Measurements from ENCODE around the gene SNX6. TPM values are rescaled to one million over a fixed set of nuclear protein-coding genes. Genes with fewer than 3 reads are reported as not detected.

Gene SNX6
- total and polyA plus RNA-seq, 9 of the 15 experiments (the other 6 are each of a cell fraction or from before 2014, with no cell fraction given) = 34.6 to 111 (median 57.5) TPM

DNA sequence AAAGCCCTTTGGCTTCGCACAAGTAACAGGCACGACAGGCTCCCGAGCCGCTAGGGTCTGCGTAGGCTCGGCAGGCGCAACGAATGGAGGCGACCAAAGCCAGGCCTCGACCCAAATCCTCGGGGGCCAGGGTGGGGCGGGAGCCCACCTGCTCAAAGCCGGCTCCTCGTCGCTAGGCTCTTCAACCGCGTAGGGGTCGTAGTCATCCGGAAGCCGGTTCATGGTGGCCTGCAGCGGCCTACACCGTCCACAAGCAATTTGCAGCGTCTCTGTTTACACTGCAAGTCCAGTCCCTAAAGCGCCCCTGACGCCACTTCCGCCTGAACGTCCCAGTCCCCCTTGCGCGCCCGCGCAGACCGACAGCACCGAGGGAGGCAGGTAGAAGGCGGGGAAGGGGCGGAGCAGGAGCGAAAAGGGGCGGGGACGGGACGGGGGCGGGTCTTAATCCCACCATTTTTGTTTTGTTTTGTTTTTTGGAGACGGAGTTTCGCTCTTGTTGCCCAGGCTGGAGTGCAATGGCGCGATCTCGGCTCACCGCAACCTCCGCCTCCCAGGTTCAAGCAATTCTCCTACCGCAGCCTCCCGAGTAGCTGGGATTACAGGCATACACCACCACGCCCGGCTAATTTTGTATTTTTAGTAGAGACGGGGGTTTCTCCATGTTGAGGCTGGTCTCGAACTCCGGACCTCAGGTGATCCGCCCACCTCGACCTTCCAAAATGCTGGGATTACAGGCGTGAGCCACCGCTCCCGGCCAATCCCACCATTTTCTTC, 90.4 kb downstream of the SNX6 start, which contains the start of gene EAPP (continued):
- no peak for TF ChIP-seq MYBL2 (IDR thresholded peaks at IDR 0.05; ENCODE audit: low read depth)
- TF ChIP-seq MYBL2 (CRISPR knock-in tag; IDR thresholded peaks at IDR 0.05; ENCODE audit: borderline replicate concordance) = no peak
- TF ChIP-seq HDAC6 (IDR thresholded peaks at IDR 0.05; ENCODE audit: low read depth, low read length) = no peak
- TF ChIP-seq RAD51 (IDR thresholded peaks at IDR 0.05; ENCODE audit: borderline replicate concordance, low read depth) = no peak
- no peak for TF ChIP-seq ZNF551 (CRISPR knock-in tag; IDR thresholded peaks at IDR 0.05)
- TF ChIP-seq, protein P1, sequence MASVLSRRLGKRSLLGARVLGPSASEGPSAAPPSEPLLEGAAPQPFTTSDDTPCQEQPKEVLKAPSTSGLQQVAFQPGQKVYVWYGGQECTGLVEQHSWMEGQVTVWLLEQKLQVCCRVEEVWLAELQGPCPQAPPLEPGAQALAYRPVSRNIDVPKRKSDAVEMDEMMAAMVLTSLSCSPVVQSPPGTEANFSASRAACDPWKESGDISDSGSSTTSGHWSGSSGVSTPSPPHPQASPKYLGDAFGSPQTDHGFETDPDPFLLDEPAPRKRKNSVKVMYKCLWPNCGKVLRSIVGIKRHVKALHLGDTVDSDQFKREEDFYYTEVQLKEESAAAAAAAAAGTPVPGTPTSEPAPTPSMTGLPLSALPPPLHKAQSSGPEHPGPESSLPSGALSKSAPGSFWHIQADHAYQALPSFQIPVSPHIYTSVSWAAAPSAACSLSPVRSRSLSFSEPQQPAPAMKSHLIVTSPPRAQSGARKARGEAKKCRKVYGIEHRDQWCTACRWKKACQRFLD (CRISPR knock-in tag; IDR thresholded peaks at IDR 0.05) = no peak
- no peak for TF ChIP-seq RBM22 (IDR thresholded peaks at IDR 0.05; ENCODE audit: low read depth, low read length, poor library complexity, severe bottlenecking)
- TF ChIP-seq SMAD4 (CRISPR knock-in tag; conservative IDR thresholded peaks at IDR 0.05) = no peak
- TF ChIP-seq, protein P2, sequence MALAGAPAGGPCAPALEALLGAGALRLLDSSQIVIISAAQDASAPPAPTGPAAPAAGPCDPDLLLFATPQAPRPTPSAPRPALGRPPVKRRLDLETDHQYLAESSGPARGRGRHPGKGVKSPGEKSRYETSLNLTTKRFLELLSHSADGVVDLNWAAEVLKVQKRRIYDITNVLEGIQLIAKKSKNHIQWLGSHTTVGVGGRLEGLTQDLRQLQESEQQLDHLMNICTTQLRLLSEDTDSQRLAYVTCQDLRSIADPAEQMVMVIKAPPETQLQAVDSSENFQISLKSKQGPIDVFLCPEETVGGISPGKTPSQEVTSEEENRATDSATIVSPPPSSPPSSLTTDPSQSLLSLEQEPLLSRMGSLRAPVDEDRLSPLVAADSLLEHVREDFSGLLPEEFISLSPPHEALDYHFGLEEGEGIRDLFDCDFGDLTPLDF (CRISPR knock-in tag; IDR thresholded peaks at IDR 0.05) = no peak
- TF ChIP-seq RHOXF2B (CRISPR knock-in tag; conservative IDR thresholded peaks at IDR 0.05) = no peak
- TF ChIP-seq, protein P3, sequence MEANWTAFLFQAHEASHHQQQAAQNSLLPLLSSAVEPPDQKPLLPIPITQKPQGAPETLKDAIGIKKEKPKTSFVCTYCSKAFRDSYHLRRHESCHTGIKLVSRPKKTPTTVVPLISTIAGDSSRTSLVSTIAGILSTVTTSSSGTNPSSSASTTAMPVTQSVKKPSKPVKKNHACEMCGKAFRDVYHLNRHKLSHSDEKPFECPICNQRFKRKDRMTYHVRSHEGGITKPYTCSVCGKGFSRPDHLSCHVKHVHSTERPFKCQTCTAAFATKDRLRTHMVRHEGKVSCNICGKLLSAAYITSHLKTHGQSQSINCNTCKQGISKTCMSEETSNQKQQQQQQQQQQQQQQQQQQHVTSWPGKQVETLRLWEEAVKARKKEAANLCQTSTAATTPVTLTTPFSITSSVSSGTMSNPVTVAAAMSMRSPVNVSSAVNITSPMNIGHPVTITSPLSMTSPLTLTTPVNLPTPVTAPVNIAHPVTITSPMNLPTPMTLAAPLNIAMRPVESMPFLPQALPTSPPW (CRISPR knock-in tag; IDR thresholded peaks at IDR 0.05) = no peak; the same call in 1 of the 2 replicates
- no peak for TF ChIP-seq NONO (IDR thresholded peaks at IDR 0.05; ENCODE audit: low read depth in 2 of 2, low read length in 1 of 2)
- no peak for TF ChIP-seq MED1 (CRISPR knock-in tag; IDR thresholded peaks at IDR 0.05; ENCODE audit: borderline replicate concordance)
- TF ChIP-seq ZNF436 (CRISPR knock-in tag; IDR thresholded peaks at IDR 0.05) = no peak
- no peak for TF ChIP-seq NR4A1 (CRISPR knock-in tag; IDR thresholded peaks at IDR 0.05)
- TF ChIP-seq NR4A1 (tag; IDR thresholded peaks at IDR 0.05) = no peak
- TF ChIP-seq, protein P4, sequence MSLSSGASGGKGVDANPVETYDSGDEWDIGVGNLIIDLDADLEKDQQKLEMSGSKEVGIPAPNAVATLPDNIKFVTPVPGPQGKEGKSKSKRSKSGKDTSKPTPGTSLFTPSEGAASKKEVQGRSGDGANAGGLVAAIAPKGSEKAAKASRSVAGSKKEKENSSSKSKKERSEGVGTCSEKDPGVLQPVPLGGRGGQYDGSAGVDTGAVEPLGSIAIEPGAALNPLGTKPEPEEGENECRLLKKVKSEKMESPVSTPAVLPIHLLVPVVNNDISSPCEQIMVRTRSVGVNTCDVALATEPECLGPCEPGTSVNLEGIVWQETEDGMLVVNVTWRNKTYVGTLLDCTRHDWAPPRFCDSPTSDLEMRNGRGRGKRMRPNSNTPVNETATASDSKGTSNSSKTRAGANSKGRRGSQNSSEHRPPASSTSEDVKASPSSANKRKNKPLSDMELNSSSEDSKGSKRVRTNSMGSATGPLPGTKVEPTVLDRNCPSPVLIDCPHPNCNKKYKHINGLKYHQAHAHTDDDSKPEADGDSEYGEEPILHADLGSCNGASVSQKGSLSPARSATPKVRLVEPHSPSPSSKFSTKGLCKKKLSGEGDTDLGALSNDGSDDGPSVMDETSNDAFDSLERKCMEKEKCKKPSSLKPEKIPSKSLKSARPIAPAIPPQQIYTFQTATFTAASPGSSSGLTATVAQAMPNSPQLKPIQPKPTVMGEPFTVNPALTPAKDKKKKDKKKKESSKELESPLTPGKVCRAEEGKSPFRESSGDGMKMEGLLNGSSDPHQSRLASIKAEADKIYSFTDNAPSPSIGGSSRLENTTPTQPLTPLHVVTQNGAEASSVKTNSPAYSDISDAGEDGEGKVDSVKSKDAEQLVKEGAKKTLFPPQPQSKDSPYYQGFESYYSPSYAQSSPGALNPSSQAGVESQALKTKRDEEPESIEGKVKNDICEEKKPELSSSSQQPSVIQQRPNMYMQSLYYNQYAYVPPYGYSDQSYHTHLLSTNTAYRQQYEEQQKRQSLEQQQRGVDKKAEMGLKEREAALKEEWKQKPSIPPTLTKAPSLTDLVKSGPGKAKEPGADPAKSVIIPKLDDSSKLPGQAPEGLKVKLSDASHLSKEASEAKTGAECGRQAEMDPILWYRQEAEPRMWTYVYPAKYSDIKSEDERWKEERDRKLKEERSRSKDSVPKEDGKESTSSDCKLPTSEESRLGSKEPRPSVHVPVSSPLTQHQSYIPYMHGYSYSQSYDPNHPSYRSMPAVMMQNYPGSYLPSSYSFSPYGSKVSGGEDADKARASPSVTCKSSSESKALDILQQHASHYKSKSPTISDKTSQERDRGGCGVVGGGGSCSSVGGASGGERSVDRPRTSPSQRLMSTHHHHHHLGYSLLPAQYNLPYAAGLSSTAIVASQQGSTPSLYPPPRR (CRISPR knock-in tag; IDR thresholded peaks at IDR 0.05; ENCODE audit: borderline replicate concordance) = no peak
- no peak for TF ChIP-seq ZNF695 (CRISPR knock-in tag; IDR thresholded peaks at IDR 0.05)
- TF ChIP-seq PTBP1 (IDR thresholded peaks at IDR 0.05; ENCODE audit: low read depth, low read length) = no peak

Measured in K562 (cell line).